Measurements from ENCODE around the gene HKDC1.

HKDC1 gene

DNA sequence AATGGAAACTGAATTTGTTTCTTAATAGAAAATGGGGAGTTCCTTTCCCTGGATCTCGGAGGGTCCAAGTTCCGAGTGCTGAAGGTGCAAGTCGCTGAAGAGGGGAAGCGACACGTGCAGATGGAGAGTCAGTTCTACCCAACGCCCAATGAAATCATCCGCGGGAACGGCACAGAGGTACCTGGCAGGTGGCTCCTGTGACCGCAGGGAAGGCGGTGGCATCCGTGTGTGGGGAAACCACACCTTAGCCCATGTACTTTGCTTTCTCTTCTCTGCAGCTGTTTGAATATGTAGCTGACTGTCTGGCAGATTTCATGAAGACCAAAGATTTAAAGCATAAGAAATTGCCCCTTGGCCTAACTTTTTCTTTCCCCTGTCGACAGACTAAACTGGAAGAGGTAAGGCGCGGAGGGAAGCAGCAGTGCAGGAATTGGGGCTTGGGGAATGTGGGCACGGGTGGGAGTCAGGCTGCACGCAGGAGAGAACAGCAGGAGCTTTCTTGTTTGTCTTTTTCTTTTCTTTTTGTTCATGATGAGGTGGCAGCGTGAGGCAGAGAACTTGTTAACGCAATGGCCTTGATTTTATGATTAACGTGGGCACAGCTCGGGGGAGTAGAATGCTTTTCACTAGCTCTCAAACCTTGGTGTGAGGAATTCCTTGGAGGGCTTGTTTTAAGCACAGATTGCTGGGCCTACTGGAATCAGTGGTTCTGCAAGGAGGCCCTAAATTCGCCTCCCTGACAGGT is 12.8 kb downstream of the HKDC1 start:
- Histone ChIP-seq H2AFZ (ENCODE audit: low read length) (no peak overlapping the region), H3K27me3 (ENCODE audit: insufficient read depth, low read length, poor library complexity, severe bottlenecking) (no peaks in the 10 kb centered on the region), H3K4me3 (ENCODE audit: low read length, poor library complexity, severe bottlenecking) (no peak overlapping the region), H3K9me2 (replicated peaks; ENCODE audit: low read depth, low read length) (no peaks in the 10 kb centered on the region), H3K9ac (ENCODE audit: low read depth, low read length, poor library complexity, severe bottlenecking) (no peak overlapping the region), H3K4me1 (ENCODE audit: insufficient read depth, low read length, poor library complexity, severe bottlenecking) (peaks cover 28% of the 10 kb centered on the region), H3K9me3 (ENCODE audit: insufficient read depth, low read depth, low read length) (no peaks in the 10 kb centered on the region), H3K4me2 (ENCODE audit: low read depth, low read length, poor library complexity, severe bottlenecking) (no peak overlapping the region), H3K36me3 (ENCODE audit: insufficient read depth, low read length) (no peaks in the 10 kb centered on the region), H3F3A (ENCODE audit: low read depth) (no peaks in the 10 kb centered on the region), H4K20me1 (ENCODE audit: insufficient read depth, low read length, poor library complexity, severe bottlenecking) (no peaks in the 10 kb centered on the region), H3K79me2 (ENCODE audit: insufficient read depth, low read length) (no peaks in the 10 kb centered on the region)
- TF ChIP-seq CTCF (conservative IDR thresholded peaks at IDR 0.05; ENCODE audit: low read length) = no peak
- no peak for TF ChIP-seq EZH2phosphoT487 (IDR thresholded peaks at IDR 0.05; ENCODE audit: borderline replicate concordance)

DNA sequence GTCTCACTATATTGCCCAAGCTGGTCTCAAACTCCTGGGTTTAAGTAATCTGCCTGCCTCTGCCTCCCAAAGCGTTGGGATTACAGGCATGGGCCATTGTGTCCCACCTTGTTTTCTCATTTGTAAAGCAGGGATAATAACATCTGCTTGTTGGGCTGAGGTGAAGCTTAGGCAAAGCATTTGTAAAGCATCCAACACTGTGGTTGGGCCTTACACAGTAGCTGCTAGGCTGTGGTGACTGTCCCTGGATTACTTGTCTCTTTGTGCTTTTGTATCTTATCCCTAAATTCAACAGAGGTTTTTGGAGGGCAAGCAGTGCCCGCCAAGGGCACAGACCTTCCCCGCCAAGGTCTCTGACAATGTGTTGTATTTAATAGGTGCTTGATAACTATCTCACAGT is 14.3 kb downstream of the HKDC1 start:
- Histone ChIP-seq H3F3A (ENCODE audit: low read depth) (no peaks in the 10 kb centered on the region), H3K9me3 (ENCODE audit: insufficient read depth, low read depth, low read length) (no peaks in the 10 kb centered on the region), H3K27me3 (ENCODE audit: insufficient read depth, low read length, poor library complexity, severe bottlenecking) (no peaks in the 10 kb centered on the region), H3K36me3 (ENCODE audit: insufficient read depth, low read length) (no peaks in the 10 kb centered on the region), H3K4me2 (ENCODE audit: low read depth, low read length, poor library complexity, severe bottlenecking) (no peak overlapping the region), H3K4me3 (ENCODE audit: low read length, poor library complexity, severe bottlenecking) (no peak overlapping the region), H3K4me1 (ENCODE audit: insufficient read depth, low read length, poor library complexity, severe bottlenecking) (peaks cover 17% of the 10 kb centered on the region), H3K9ac (ENCODE audit: low read depth, low read length, poor library complexity, severe bottlenecking) (no peak overlapping the region), H4K20me1 (ENCODE audit: insufficient read depth, low read length, poor library complexity, severe bottlenecking) (no peaks in the 10 kb centered on the region), H3K9me2 (replicated peaks; ENCODE audit: low read depth, low read length) (no peaks in the 10 kb centered on the region), H2AFZ (ENCODE audit: low read length) (no peak overlapping the region), H3K79me2 (ENCODE audit: insufficient read depth, low read length) (no peaks in the 10 kb centered on the region)
- TF ChIP-seq CTCF (conservative IDR thresholded peaks at IDR 0.05; ENCODE audit: low read length) (no peak), EZH2phosphoT487 (IDR thresholded peaks at IDR 0.05; ENCODE audit: borderline replicate concordance) (no peak)

- Histone ChIP-seq H3K9ac (ENCODE audit: low read depth, low read length, poor library complexity, severe bottlenecking) (no peak overlapping the region), H3K4me2 (ENCODE audit: low read depth, low read length, poor library complexity, severe bottlenecking) (no peak overlapping the region), H3K9me2 (replicated peaks; ENCODE audit: low read depth, low read length) (no peaks in the 10 kb centered on the region), H4K20me1 (ENCODE audit: insufficient read depth, low read length, poor library complexity, severe bottlenecking) (no peaks in the 10 kb centered on the region), H3K9me3 (ENCODE audit: insufficient read depth, low read depth, low read length) (no peaks in the 10 kb centered on the region), H3K79me2 (ENCODE audit: insufficient read depth, low read length) (no peaks in the 10 kb centered on the region), H2AFZ (ENCODE audit: low read length) (peak overlapping the region; percentile 67), H3K4me1 (ENCODE audit: insufficient read depth, low read length, poor library complexity, severe bottlenecking) (peaks cover 12% of the 10 kb centered on the region), H3F3A (ENCODE audit: low read depth) (no peaks in the 10 kb centered on the region), H3K4me3 (ENCODE audit: low read length, poor library complexity, severe bottlenecking) (no peak overlapping the region), H3K36me3 (ENCODE audit: insufficient read depth, low read length) (no peaks in the 10 kb centered on the region), H3K27me3 (ENCODE audit: insufficient read depth, low read length, poor library complexity, severe bottlenecking) (no peaks in the 10 kb centered on the region)
- TF ChIP-seq CTCF (conservative IDR thresholded peaks at IDR 0.05; ENCODE audit: low read length) (peak; percentile 86), EZH2phosphoT487 (IDR thresholded peaks at IDR 0.05; ENCODE audit: borderline replicate concordance) (no peak)
Observed at GRCh38 chr10:69237528-69238159, 17.5 kb downstream of the HKDC1 start.
